GM21528 (cell line): ENCODE results near the gene SIL1.
A peak's percentile ranks its signal among the peaks of the same experiment; 100 is the strongest.
"Not testable (repeated sequence)": the region's sequence is repeated elsewhere in the genome, so short reads cannot be mapped to it uniquely, and the experiment has no call there.

Source experiments
- ATAC-seq: cut with Tn5 transposase; IDR thresholded peaks from one replicate; pipeline ENCODE4 v1.9.1; 2021; ENCODE audit warnings: mild to moderate bottlenecking, moderate library complexity; ENCODE audit not compliant: unreplicated experiment, low FRiP score

SIL1 gene

GRCh38 chr5:139116100-139116655 is 82.0 kb downstream of the SIL1 start:
- no peak for ATAC-seq

DNA sequence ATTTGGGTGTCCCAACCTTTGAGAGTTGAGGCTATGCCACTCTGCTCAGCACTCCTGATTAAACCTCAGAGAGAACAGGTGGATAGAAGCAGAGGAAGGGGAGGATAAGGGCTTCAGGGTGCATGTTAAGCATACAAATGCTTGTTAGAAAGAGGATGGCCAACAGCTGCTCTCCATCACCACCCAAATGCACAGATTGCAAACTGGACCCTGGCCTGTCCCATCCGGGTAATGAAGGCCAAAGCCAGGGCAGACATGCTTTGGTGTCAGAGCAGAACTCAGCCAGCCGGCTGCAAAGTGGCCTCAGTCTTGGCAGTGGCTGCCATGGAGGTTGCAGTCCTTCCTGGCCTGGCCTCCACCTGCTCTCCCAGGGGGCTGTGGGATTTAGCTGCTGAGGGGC is 84.3 kb downstream of the SIL1 start:
- ATAC-seq: no peak

DNA sequence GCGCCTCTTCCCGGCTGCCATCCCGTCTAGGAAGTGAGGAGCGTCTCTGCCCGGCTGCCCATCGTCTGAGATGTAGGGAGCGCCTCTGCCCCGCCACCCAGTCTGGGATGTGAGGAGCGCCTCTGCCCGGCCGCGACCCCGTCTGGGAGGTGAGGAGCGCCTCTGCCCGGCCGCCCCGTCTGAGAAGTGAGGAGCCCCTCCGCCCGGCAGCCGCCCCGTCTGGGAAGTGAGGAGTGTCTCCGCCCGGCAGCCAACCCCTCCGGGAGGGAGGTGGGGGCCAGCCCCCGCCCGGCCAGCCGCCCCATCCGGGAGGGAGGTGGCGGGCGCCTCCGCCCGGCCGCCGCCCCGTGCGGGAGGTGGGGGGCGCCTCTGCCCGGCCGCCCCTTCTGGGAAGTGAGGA is 85.8 kb downstream of the SIL1 start:
- not testable (repeated sequence) for ATAC-seq

GRCh38 chr5:139110526-139111168 is 87.5 kb downstream of the SIL1 start:
- ATAC-seq: no peak

GRCh38 chr5:139108063-139108824 is 89.9 kb downstream of the SIL1 start:
- ATAC-seq: no peak

DNA sequence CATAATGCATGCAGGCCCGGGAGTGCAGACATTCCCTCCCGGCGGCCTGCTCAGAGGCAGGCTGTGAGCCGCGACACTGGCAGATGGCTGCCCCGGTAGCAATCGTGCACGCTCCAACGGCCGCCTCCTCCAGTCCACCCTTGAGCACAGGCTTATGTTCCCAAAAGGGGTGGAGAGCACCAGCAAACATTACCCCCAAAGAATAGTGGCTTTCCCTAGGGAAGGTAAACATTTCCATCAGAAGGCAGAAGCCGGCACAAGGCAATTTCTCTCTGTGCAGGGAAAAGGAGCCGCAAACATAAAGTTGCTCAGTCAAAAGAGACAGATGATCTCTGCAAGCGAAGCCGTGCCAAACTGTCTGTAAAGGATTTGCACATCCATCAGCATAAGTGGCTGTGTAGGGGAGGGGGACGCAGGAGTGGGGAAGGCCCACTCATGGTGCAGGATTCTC is 92.5 kb downstream of the SIL1 start:
- no peak for ATAC-seq

- no peak for ATAC-seq
These were observed 93.4 kb downstream of the SIL1 start for GRCh38 chr5:139104577-139105276.

DNA sequence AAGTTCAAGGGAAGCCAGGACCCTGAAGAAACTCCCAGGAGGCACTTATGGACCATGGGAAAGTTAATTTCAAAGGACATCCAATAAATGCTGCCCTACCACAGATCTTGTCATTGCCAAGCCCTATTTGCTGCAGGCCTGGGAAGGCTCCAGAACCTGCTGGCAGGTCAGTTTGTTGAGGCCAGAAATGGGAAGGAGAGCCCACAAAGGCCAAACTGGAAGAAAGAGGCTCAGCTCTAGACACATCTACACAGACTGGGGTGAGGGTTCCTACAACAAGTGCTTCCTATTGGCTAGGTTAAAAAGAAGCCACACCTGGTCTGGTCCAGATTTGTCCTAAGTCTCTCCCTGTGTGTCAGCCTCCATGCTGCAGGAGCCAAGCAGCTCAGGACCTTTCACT is 94.4 kb downstream of the SIL1 start:
- no peak for ATAC-seq

DNA sequence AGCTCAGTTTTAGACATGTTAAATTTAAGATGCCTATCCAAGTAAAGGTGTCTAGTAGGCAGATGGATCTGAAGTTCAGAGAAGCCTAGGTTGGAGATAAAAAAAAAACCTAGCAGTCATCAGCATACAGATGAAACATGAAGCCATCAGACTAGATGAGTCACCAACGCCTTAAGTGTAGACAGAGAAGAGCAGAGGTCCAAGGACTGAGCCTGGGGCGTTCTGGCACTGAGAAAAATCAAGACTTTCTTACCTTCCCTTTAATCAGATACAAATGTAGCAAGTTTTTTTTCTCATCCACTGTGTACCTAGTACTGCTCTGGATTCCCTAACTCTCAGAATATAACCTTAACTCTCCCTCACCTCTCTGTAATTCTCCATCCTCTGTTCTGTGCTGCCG is 97.3 kb downstream of the SIL1 start:
- ATAC-seq: no peak

- peak; percentile 93 for ATAC-seq
These were observed 103.7 kb downstream of the SIL1 start for GRCh38 chr5:139094154-139095131.

DNA sequence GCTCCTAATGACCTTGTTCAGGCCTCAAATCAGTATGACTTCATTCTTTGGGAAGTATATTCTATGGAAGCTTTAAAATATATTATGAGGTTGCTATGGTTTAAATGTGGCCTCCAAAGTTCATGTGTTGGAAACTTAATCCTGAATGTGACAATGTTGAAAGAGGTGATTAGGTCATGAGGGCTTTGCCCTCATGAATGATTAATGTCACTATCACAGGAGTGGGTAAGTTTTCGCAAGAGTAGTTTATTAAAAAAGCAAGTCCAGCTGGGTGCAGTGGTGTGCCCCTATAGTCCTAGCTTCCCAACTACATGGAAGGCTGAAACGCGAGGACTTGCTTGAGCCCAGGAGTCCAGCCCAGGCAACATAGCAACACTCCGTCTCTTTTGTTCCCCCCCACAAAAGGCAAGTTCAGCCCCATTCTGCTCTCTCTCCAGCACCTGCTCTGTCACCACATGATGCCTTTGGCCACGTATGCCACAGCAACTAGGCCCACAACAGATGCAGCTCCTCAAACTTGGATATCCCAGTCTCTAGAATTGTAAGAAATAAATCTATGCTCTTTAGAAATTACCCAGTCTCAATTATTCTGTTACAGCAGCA is 105.3 kb downstream of the SIL1 start:
- ATAC-seq: no peak

DNA sequence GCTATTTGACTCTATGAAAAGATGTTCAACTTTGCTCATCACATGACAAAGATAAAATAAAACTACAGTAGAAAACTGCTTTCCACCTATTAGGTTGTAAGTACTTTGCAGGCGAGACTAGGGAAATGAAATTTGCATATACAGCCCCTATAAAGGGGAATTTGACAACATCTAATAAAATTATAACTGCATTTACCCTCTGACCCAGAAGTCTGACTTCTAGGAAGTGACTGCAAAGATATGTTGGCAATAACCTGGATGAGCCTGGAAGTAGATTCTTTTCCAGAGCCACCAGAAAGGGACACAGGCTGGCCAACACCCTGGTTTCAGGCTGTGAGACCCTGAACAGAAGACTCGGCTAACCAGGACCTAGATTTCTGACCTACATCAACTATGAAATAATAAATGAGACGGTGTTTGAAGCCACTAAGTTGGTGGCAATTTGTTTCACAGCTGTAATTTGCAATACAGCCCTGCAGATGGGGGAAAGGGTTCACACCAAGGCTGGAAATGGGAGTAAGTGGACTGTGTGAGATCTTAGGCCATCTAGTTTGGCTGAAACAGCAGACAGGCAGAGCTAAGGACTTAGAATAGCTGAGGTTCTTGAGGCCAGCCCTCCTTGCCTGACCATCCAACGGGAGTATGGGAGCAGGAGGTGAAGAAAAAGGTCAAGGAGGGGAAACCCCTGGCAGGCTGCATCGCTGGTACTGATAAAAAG is 106.6 kb downstream of the SIL1 start:
- no peak for ATAC-seq

GRCh38 chr5:139090581-139090980 is 107.6 kb downstream of the SIL1 start:
- no peak for ATAC-seq

DNA sequence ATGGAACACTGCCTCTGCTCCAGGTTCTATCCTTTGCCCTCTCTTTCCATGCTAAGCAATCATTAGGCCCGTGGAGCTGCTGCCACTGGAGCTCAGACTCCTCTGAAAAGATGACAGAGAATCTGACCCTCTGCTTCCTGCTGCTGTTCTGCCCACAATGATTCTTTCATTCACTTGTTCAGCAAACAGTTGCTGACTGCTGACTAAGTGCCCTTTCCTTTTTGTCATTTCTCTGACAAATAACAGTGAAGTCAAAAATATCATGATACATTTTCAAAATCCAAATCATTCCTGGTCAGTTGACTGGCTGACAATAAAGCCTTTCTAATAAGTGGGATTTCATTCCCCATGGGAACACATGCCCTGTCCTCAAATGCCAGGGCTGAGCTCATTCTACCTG is 110.1 kb downstream of the SIL1 start:
- no peak for ATAC-seq

GRCh38 chr5:139082813-139083498 is 115.2 kb downstream of the SIL1 start:
- no peak for ATAC-seq

- ATAC-seq: no peak
These were observed 118.1 kb downstream of the SIL1 start for GRCh38 chr5:139079991-139080610.

DNA sequence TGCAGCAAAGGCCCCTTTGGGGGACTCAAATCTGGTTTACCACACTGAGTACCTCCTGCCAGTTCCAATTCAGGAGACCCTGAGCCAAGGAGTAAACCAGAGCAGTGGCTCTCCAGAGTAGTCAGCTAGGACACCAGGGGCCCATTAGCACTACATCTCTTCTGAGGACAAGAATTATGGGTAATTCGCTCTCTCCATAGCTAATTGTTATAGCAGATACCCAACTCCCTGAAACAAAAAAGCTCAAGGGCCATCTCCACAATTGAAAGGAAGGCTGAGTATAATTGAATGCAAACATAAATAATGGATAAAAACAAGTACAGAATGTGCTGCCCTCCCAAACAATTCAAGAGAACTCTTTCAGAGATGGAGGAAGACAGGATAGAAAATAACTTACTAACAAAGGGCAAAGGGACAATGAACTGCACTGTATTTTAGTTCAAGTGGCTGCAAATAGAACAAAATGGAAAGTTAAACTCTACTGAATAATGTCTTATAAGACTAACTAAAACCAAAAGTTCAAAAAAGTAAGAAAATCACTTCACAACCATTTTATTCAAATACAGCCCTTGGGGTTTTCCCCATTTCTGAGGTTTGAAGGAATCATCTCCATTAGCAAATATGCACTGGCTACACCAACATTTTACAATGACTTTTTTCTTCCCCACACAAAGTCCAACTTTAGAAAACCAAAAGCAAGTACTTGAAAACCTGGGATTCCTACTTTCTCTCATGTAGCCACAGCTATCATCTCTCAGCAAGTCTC is 118.8 kb downstream of the SIL1 start:
- ATAC-seq: no peak
